BE2C (cell line): ENCODE measurements around the gene JAG2.

ENCODE experiments used
- DNase-seq: peaks from one replicate; pipeline ENCODE4 v3.0.0-alpha.2; 2020
- H3K27me3 ChIP-seq: fragments of 250-450 bp; sonication (Bioruptor Pico); 2 replicates; pipeline ENCODE4 v1.5.1; 2020; ENCODE audit warnings: mild to moderate bottlenecking
- H3K36me3 ChIP-seq: fragments of 250-450 bp; sonication (Bioruptor Pico); 2 replicates; pipeline ENCODE4 v1.5.1; 2020; ENCODE audit warnings: mild to moderate bottlenecking
- H3K4me1 ChIP-seq: fragments of 250-450 bp; sonication (Bioruptor Pico); 2 replicates; pipeline ENCODE4 v1.5.1; 2020
- H3K4me3 ChIP-seq: 2 replicates; pipeline ENCODE4 v1.5.1; 2011; ENCODE audit warnings: low read depth, low read length
- H3K9me3 ChIP-seq: fragments of 250-450 bp; sonication (Bioruptor Pico); 2 replicates; pipeline ENCODE4 v1.5.1; 2020
- CTCF ChIP-seq: IDR thresholded peaks from 2 replicates; pipeline ENCODE4 v1.5.1; 2012; ENCODE audit warnings: mild to moderate bottlenecking, low read depth, low read length

The JAG2 gene

GRCh38 chr14:105153331-105153731 is 15.2 kb downstream of the JAG2 start:
- no peaks in the 10 kb centered on the region for H3K9me3 ChIP-seq
- H3K27me3 ChIP-seq: no peaks in the 10 kb centered on the region
- H3K36me3 ChIP-seq: no peaks in the 10 kb centered on the region
- H3K4me1 ChIP-seq: no peaks in the 10 kb centered on the region
- no peak for DNase-seq
- no peak for TF ChIP-seq CTCF
- no peak overlapping the region for H3K4me3 ChIP-seq

GRCh38 chr14:105152794-105153241 is 15.8 kb downstream of the JAG2 start:
- DNase-seq: no peak
- TF ChIP-seq CTCF: no peak
- H3K9me3 ChIP-seq: no peaks in the 10 kb centered on the region
- H3K4me1 ChIP-seq: no peaks in the 10 kb centered on the region
- H3K4me3 ChIP-seq: no peak overlapping the region
- no peaks in the 10 kb centered on the region for H3K36me3 ChIP-seq
- no peaks in the 10 kb centered on the region for H3K27me3 ChIP-seq

GRCh38 chr14:105151838-105152793 is 16.5 kb downstream of the JAG2 start:
- Histone ChIP-seq H3K4me1 (no peaks in the 10 kb centered on the region), H3K4me3 (no peak overlapping the region), H3K9me3 (no peaks in the 10 kb centered on the region), H3K27me3 (no peaks in the 10 kb centered on the region), H3K36me3 (no peaks in the 10 kb centered on the region)
- TF ChIP-seq CTCF: no peak
- peak; percentile 7 for DNase-seq

- Histone ChIP-seq H3K36me3 (no peaks in the 10 kb centered on the region), H3K27me3 (no peaks in the 10 kb centered on the region), H3K9me3 (no peaks in the 10 kb centered on the region), H3K4me3 (no peak overlapping the region), H3K4me1 (no peaks in the 10 kb centered on the region)
- DNase-seq: peak; percentile 8
- TF ChIP-seq CTCF: no peak
Observed at GRCh38 chr14:105151084-105151837, 17.3 kb downstream of the JAG2 start.

DNA sequence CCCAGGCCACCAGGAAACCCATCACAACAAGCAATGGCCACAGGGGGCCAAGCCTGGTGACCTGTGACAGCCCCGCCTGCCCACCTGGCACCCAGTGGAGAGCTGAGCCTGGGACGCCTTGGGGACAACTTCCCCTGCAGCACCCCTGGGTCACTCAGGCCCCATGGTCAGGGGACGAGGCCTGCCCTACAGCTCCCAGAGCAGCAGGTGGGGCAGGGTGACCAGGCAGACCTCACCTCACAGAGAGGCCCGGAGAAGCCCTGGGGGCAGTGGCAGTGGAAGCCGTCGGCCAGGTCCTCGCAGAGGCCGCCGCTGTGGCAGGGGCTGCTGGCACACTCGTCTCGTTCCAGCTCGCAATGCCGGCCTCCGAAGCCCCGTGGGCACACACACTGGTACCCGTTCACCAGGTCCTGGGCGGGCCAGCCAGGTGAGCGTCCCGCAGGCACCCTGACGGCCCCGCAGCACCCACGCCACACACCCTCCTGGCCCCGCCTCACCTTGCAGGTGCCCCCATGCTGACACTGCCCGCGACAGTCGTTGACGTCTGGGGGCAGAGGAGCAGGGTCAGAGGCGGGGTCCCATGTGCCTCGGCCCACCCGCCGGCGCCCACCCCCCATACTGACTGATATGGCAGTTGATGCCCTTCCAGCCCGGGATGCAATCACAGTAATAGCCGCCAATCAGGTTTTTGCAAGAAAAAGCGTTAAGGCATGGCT is 18.1 kb downstream of the JAG2 start:
- Histone ChIP-seq H3K36me3 (no peaks in the 10 kb centered on the region), H3K4me3 (no peak overlapping the region), H3K4me1 (no peaks in the 10 kb centered on the region), H3K27me3 (no peaks in the 10 kb centered on the region), H3K9me3 (no peaks in the 10 kb centered on the region)
- DNase-seq: peak; percentile 12
- no peak for TF ChIP-seq CTCF
